Urinary bladder (tissue), 4 donors: ENCODE measurements around the gene SLC27A4. TPM values are rescaled to one million over a fixed set of nuclear protein-coding genes. Genes with fewer than 3 reads are reported as not detected.
A peak's percentile ranks its signal among the peaks of the same experiment; 100 is the strongest.

Experiments used
- DNase-seq: peaks from one replicate; pipeline ENCODE4 v3.0.0-alpha.2; 2015; ENCODE audit errors: extremely low spot score
- H3K27ac ChIP-seq: one replicate; pipeline ENCODE4 v1.5.1; 2013; ENCODE audit warnings: low read depth, mild to moderate bottlenecking, moderate library complexity
- H3K36me3 ChIP-seq: one replicate; pipeline ENCODE4 v1.6.1; 2013; ENCODE audit warnings: mild to moderate bottlenecking, moderate library complexity; ENCODE audit not compliant: insufficient read depth
- H3K4me1 ChIP-seq: one replicate; pipeline ENCODE4 v1.6.1; 2013; ENCODE audit warnings: mild to moderate bottlenecking, moderate library complexity; ENCODE audit not compliant: insufficient read depth
- H3K4me3 ChIP-seq: one replicate; pipeline ENCODE4 v1.5.1; 2013; ENCODE audit warnings: low read depth, low read length
- WGBS: extraction: QIAGEN DNeasy Blood & Tissue Kit; methylation state at CpG from one replicate; pipeline ENCODE4 v1.1.7; 2013; 5-methylcytosine and 5-hydroxymethylcytosine counted together
- polyA plus RNA-seq: library from polyadenylated mRNA; stranded (reverse); fragments of 200-250 nt; gene quantifications from one replicate; pipeline ENCODE4 v1.2.3, GENCODE V29; 2013
- total RNA-seq: library from RNA; depleted of rRNA; stranded (reverse); fragments of >200 nt; gene quantifications from one replicate; pipeline ENCODE4 v1.2.3, GENCODE V29; 2014
- donor health status: healthy with polysubstance abuse.
- donor health status: healthy.

Gene SLC27A4
- total and polyA plus RNA-seq, 2 donors, result 8.1 to 23.1 TPM

- Histone ChIP-seq H3K36me3 (no peaks in the 10 kb centered on the region), H3K27ac (no peak overlapping the region), H3K4me3 (no peak overlapping the region), H3K4me1 (no peaks in the 10 kb centered on the region)
- no peak for DNase-seq
- WGBS, result 76% methylated on average over 9 of the region's 9 CpGs
Measured at GRCh38 chr9:128316421-128316820, 23.9 kb upstream of the SLC27A4 start.

GRCh38 chr9:128317629-128318028 is 22.7 kb upstream of the SLC27A4 start:
- Histone ChIP-seq H3K4me1 (no peaks in the 10 kb centered on the region), H3K36me3 (no peaks in the 10 kb centered on the region), H3K27ac (no peak overlapping the region), H3K4me3 (no peak overlapping the region)
- no peak for DNase-seq
- 70% methylated on average over 2 of the region's 2 CpGs for WGBS

GRCh38 chr9:128321343-128321742 is 19.0 kb upstream of the SLC27A4 start:
- WGBS, result 78% methylated on average over 7 of the region's 7 CpGs
- H3K36me3 ChIP-seq, result no peaks in the 10 kb centered on the region
- no peak for DNase-seq

GRCh38 chr9:128321879-128322403 is 18.4 kb upstream of the SLC27A4 start:
- no peak for DNase-seq
- no peaks in the 10 kb centered on the region for H3K36me3 ChIP-seq
- no peak overlapping the region for H3K27ac ChIP-seq
- WGBS, result 1% methylated on average over 21 of the region's 21 CpGs
- H3K4me3 ChIP-seq, result peak overlapping the region; percentile 80
- H3K4me1 ChIP-seq, result peaks cover 1% of the 10 kb centered on the region

More at GRCh38 chr9:128321343-128321742, 19.0 kb upstream of the SLC27A4 start:
- Histone ChIP-seq H3K4me3 (peak overlapping the region; percentile 80), H3K4me1 (peaks cover 1% of the 10 kb centered on the region), H3K27ac (no peak overlapping the region)

- Histone ChIP-seq H3K4me1 (peaks cover 1% of the 10 kb centered on the region), H3K4me3 (peak within 1 kb of the TSS; percentile 80), H3K27ac (peak within 1 kb of the TSS; percentile 63), H3K36me3 (no peaks in the 10 kb centered on the region)
- peak; percentile 91 for DNase-seq
- under 1% methylated on average over 83 of the region's 83 CpGs for WGBS
Measured at GRCh38 chr9:128322404-128323211, 17.7 kb upstream of the SLC27A4 start, which contains the start of the genes COQ4 and TRUB2. Gene COQ4 (plus strand): TSS chr9:128322839. CDS start chr9:128322859, 20 bp downstream. Gene TRUB2 (minus strand): TSS chr9:128322447. CDS start chr9:128322408, 39 bp downstream.

GRCh38 chr9:128323212-128323730 is 17.1 kb upstream of the SLC27A4 start:
- Histone ChIP-seq H3K4me1 (peaks cover 1% of the 10 kb centered on the region), H3K4me3 (peak overlapping the region; percentile 80), H3K27ac (peak overlapping the region; percentile 63), H3K36me3 (no peaks in the 10 kb centered on the region)
- WGBS, result 22% methylated on average over 16 of the region's 16 CpGs
- DNase-seq, result no peak

- no peak for DNase-seq
- peak overlapping the region; percentile 80 for H3K4me3 ChIP-seq
- 89% methylated on average over 12 of the region's 12 CpGs for WGBS
- no peaks in the 10 kb centered on the region for H3K36me3 ChIP-seq
- no peak overlapping the region for H3K27ac ChIP-seq
- peaks cover 1% of the 10 kb centered on the region for H3K4me1 ChIP-seq
Measured at GRCh38 chr9:128323791-128324190, 16.5 kb upstream of the SLC27A4 start.

- WGBS, result 95% methylated on average over 1 of the region's 1 CpG
- Histone ChIP-seq H3K4me1 (peaks cover 1% of the 10 kb centered on the region), H3K36me3 (no peaks in the 10 kb centered on the region)
Measured at GRCh38 chr9:128324401-128324800, 15.9 kb upstream of the SLC27A4 start.

GRCh38 chr9:128325629-128326028 is 14.7 kb upstream of the SLC27A4 start:
- H3K36me3 ChIP-seq, result no peaks in the 10 kb centered on the region
- H3K4me3 ChIP-seq, result no peak overlapping the region
- DNase-seq, result no peak
- H3K27ac ChIP-seq, result no peak overlapping the region
- 88% methylated on average over 13 of the region's 13 CpGs for WGBS
- peaks cover 1% of the 10 kb centered on the region for H3K4me1 ChIP-seq

More at GRCh38 chr9:128324401-128324800, 15.9 kb upstream of the SLC27A4 start:
- no peak for DNase-seq
- H3K4me3 ChIP-seq, result no peak overlapping the region
- H3K27ac ChIP-seq, result no peak overlapping the region

- H3K4me1 ChIP-seq, result no peaks in the 10 kb centered on the region
- no peaks in the 10 kb centered on the region for H3K36me3 ChIP-seq
- WGBS, result 88% methylated on average over 11 of the region's 11 CpGs
- no peak for DNase-seq
- no peak overlapping the region for H3K4me3 ChIP-seq
- no peak overlapping the region for H3K27ac ChIP-seq
Measured at GRCh38 chr9:128333451-128333869, 6.9 kb upstream of the SLC27A4 start.

- DNase-seq, result no peak
- H3K4me3 ChIP-seq, result no peak overlapping the region
- H3K4me1 ChIP-seq, result no peaks in the 10 kb centered on the region
- H3K27ac ChIP-seq, result no peak overlapping the region
- WGBS, result 80% methylated on average over 7 of the region's 7 CpGs
- no peaks in the 10 kb centered on the region for H3K36me3 ChIP-seq
Measured at GRCh38 chr9:128335161-128335560, 5.2 kb upstream of the SLC27A4 start.

GRCh38 chr9:128335914-128336313 is 4.4 kb upstream of the SLC27A4 start:
- no peak overlapping the region for H3K27ac ChIP-seq
- H3K36me3 ChIP-seq, result no peaks in the 10 kb centered on the region
- DNase-seq, result no peak
- no peak overlapping the region for H3K4me3 ChIP-seq
- 94% methylated on average over 2 of the region's 2 CpGs for WGBS
- no peaks in the 10 kb centered on the region for H3K4me1 ChIP-seq

- H3K27ac ChIP-seq, result no peak overlapping the region
- no peak for DNase-seq
- no peaks in the 10 kb centered on the region for H3K4me1 ChIP-seq
- H3K36me3 ChIP-seq, result no peaks in the 10 kb centered on the region
- H3K4me3 ChIP-seq, result no peak overlapping the region
- 93% methylated on average over 7 of the region's 7 CpGs for WGBS
Measured at GRCh38 chr9:128337936-128338335, 2.4 kb upstream of the SLC27A4 start.
